ENCODE results near the gene ITPRID1. TPM values are rescaled to one million over a fixed set of nuclear protein-coding genes. Genes with fewer than 3 reads are reported as not detected.

ITPRID1 gene
- total and polyA plus RNA-seq, 3 experiments from 2014 or later = not detected

- peaks cover 0 to 9% (median 3%) of the 10 kb centered on the region in 5 donors for H3K9me3 Mint-ChIP-seq
Observed at GRCh38 chr7:31669461-31669860, 155.6 kb downstream of the ITPRID1 start.

GRCh38 chr7:31679574-31680305, 165.8 kb downstream of the ITPRID1 start:
- DNase-seq = no peak
- peaks cover 0 to 12% (median 2%) of the 10 kb centered on the region in 5 donors for H3K9me3 Mint-ChIP-seq
- no peak overlapping the region for H3K27ac Mint-ChIP-seq
- ChIA-PET CTCF (no interaction called here), POLR2A (no interaction called here)
- no peak overlapping the region for H3K27ac ChIP-seq (ENCODE audit: low read depth, low read length)
- no peaks in the 10 kb centered on the region for H3K4me1 Mint-ChIP-seq
- H3K4me3 ChIP-seq (ENCODE audit: low read length) = no peak overlapping the region
- H3K36me3 ChIP-seq (ENCODE audit: insufficient read depth, low read length) = no peaks in the 10 kb centered on the region
- no peak overlapping the region for H3K4me3 Mint-ChIP-seq
- no peaks in the 10 kb centered on the region for H3K27me3 Mint-ChIP-seq
- H3K27me3 ChIP-seq (ENCODE audit: insufficient read depth, low read length, poor library complexity, severe bottlenecking) = no peaks in the 10 kb centered on the region
- no peaks in the 10 kb centered on the region for H3K36me3 Mint-ChIP-seq
- H3K9me3 ChIP-seq (ENCODE audit: low read length) = no peaks in the 10 kb centered on the region
- H3K4me1 ChIP-seq (ENCODE audit: insufficient read depth, low read length) = no peaks in the 10 kb centered on the region

More at GRCh38 chr7:31669461-31669860, 155.6 kb downstream of the ITPRID1 start:
- Mint-ChIP-seq H3K27ac (no peak overlapping the region), H3K4me3 (no peak overlapping the region), H3K27me3 (no peaks in the 10 kb centered on the region), H3K36me3 (no peaks in the 10 kb centered on the region), H3K4me1 (no peaks in the 10 kb centered on the region)
- DNase-seq = no peak
- Histone ChIP-seq H3K27ac (ENCODE audit: low read depth, low read length) (no peak overlapping the region), H3K9me3 (ENCODE audit: low read length) (no peaks in the 10 kb centered on the region), H3K27me3 (ENCODE audit: insufficient read depth, low read length, poor library complexity, severe bottlenecking) (no peaks in the 10 kb centered on the region), H3K36me3 (ENCODE audit: insufficient read depth, low read length) (no peaks in the 10 kb centered on the region), H3K4me3 (ENCODE audit: low read length) (no peak overlapping the region), H3K4me1 (ENCODE audit: insufficient read depth, low read length) (no peaks in the 10 kb centered on the region)
- POLR2A ChIA-PET = no interaction called here
- CTCF ChIA-PET = no interaction called here

- no peaks in the 10 kb centered on the region for H3K36me3 ChIP-seq (ENCODE audit: insufficient read depth, low read length)
Observed at GRCh38 chr7:31683445-31684225, 169.7 kb downstream of the ITPRID1 start.

GRCh38 chr7:31687024-31687748, 173.3 kb downstream of the ITPRID1 start, which contains the start of gene PPP1R17:
TSS of gene PPP1R17 (plus strand) at chr7:31687215. CDS start at chr7:31692442, 5,227 bp downstream.
- no peaks in the 10 kb centered on the region for H3K27me3 Mint-ChIP-seq
- CTCF ChIA-PET = no interaction called here

More at GRCh38 chr7:31683445-31684225, 169.7 kb downstream of the ITPRID1 start:
- Mint-ChIP-seq H3K27me3 (no peaks in the 10 kb centered on the region), H3K4me1 (no peaks in the 10 kb centered on the region), H3K9me3 (peaks cover 2 to 17% (median 5%) of the 10 kb centered on the region in 5 donors), H3K4me3 (no peak overlapping the region), H3K27ac (no peak overlapping the region), H3K36me3 (no peaks in the 10 kb centered on the region)
- ChIA-PET POLR2A (no interaction called here), CTCF (no interaction called here)
- Histone ChIP-seq H3K27ac (ENCODE audit: low read depth, low read length) (no peak overlapping the region), H3K27me3 (ENCODE audit: insufficient read depth, low read length, poor library complexity, severe bottlenecking) (no peaks in the 10 kb centered on the region), H3K9me3 (ENCODE audit: low read length) (no peaks in the 10 kb centered on the region), H3K4me3 (ENCODE audit: low read length) (no peak overlapping the region), H3K4me1 (ENCODE audit: insufficient read depth, low read length) (no peaks in the 10 kb centered on the region)
- no peak for DNase-seq

GRCh38 chr7:31688372-31688771, 174.5 kb downstream of the ITPRID1 start:
- ChIA-PET POLR2A (no interaction called here), CTCF (no interaction called here)
- no peak overlapping the region for H3K27ac ChIP-seq (ENCODE audit: low read depth, low read length)
- H3K4me3 Mint-ChIP-seq = no peak overlapping the region
- no peaks in the 10 kb centered on the region for H3K4me1 ChIP-seq (ENCODE audit: insufficient read depth, low read length)
- H3K4me3 ChIP-seq (ENCODE audit: low read length) = no peak overlapping the region
- no peaks in the 10 kb centered on the region for H3K4me1 Mint-ChIP-seq
- peaks cover 0 to 5% (median 4%) of the 10 kb centered on the region in 5 donors for H3K9me3 Mint-ChIP-seq
- no peaks in the 10 kb centered on the region for H3K9me3 ChIP-seq (ENCODE audit: low read length)
- no peaks in the 10 kb centered on the region for H3K36me3 ChIP-seq (ENCODE audit: insufficient read depth, low read length)
- no peak overlapping the region for H3K27ac Mint-ChIP-seq
- no peaks in the 10 kb centered on the region for H3K36me3 Mint-ChIP-seq
- DNase-seq = no peak
- H3K27me3 ChIP-seq (ENCODE audit: insufficient read depth, low read length, poor library complexity, severe bottlenecking) = no peaks in the 10 kb centered on the region
- H3K27me3 Mint-ChIP-seq = no peaks in the 10 kb centered on the region

More at GRCh38 chr7:31687024-31687748, 173.3 kb downstream of the ITPRID1 start, which contains the start of gene PPP1R17:
- Histone ChIP-seq H3K27me3 (ENCODE audit: insufficient read depth, low read length, poor library complexity, severe bottlenecking) (no peaks in the 10 kb centered on the region), H3K4me1 (ENCODE audit: insufficient read depth, low read length) (no peaks in the 10 kb centered on the region), H3K27ac (ENCODE audit: low read depth, low read length) (no peak within 1 kb of the TSS), H3K9me3 (ENCODE audit: low read length) (no peaks in the 10 kb centered on the region), H3K36me3 (ENCODE audit: insufficient read depth, low read length) (no peaks in the 10 kb centered on the region), H3K4me3 (ENCODE audit: low read length) (no peak within 1 kb of the TSS)
- DNase-seq = no peak
- H3K4me3 Mint-ChIP-seq = no peak within 1 kb of the TSS
- POLR2A ChIA-PET = no interaction called here
- H3K9me3 Mint-ChIP-seq = peaks cover 0 to 10% (median 4%) of the 10 kb centered on the region in 5 donors
- no peaks in the 10 kb centered on the region for H3K36me3 Mint-ChIP-seq
- no peak within 1 kb of the TSS for H3K27ac Mint-ChIP-seq
- no peaks in the 10 kb centered on the region for H3K4me1 Mint-ChIP-seq

GRCh38 chr7:31688996-31689395, 175.1 kb downstream of the ITPRID1 start:
- Histone ChIP-seq H3K27me3 (ENCODE audit: insufficient read depth, low read length, poor library complexity, severe bottlenecking) (no peaks in the 10 kb centered on the region), H3K9me3 (ENCODE audit: low read length) (no peaks in the 10 kb centered on the region), H3K36me3 (ENCODE audit: insufficient read depth, low read length) (no peaks in the 10 kb centered on the region), H3K4me1 (ENCODE audit: insufficient read depth, low read length) (no peaks in the 10 kb centered on the region), H3K4me3 (ENCODE audit: low read length) (no peak overlapping the region), H3K27ac (ENCODE audit: low read depth, low read length) (no peak overlapping the region)
- CTCF ChIA-PET = no interaction called here
- Mint-ChIP-seq H3K27me3 (no peaks in the 10 kb centered on the region), H3K4me1 (no peaks in the 10 kb centered on the region), H3K9me3 (peaks cover 0 to 5% (median 4%) of the 10 kb centered on the region in 5 donors), H3K27ac (no peak overlapping the region), H3K36me3 (no peaks in the 10 kb centered on the region), H3K4me3 (no peak overlapping the region)
- DNase-seq = no peak
- POLR2A ChIA-PET = no interaction called here

- Histone ChIP-seq H3K36me3 (ENCODE audit: insufficient read depth, low read length) (no peaks in the 10 kb centered on the region), H3K9me3 (ENCODE audit: low read length) (no peaks in the 10 kb centered on the region), H3K27ac (ENCODE audit: low read depth, low read length) (no peak overlapping the region), H3K4me1 (ENCODE audit: insufficient read depth, low read length) (no peaks in the 10 kb centered on the region), H3K27me3 (ENCODE audit: insufficient read depth, low read length, poor library complexity, severe bottlenecking) (no peaks in the 10 kb centered on the region), H3K4me3 (ENCODE audit: low read length) (no peak overlapping the region)
- Mint-ChIP-seq H3K27ac (no peak overlapping the region), H3K9me3 (peaks cover 0 to 10% (median 3%) of the 10 kb centered on the region in 5 donors), H3K36me3 (no peaks in the 10 kb centered on the region), H3K27me3 (no peaks in the 10 kb centered on the region), H3K4me1 (no peaks in the 10 kb centered on the region), H3K4me3 (no peak overlapping the region)
- CTCF ChIA-PET = no interaction called here
- POLR2A ChIA-PET = no interaction called here
- DNase-seq = no peak
Observed at GRCh38 chr7:31690935-31691334, 177.0 kb downstream of the ITPRID1 start.

- Histone ChIP-seq H3K4me3 (ENCODE audit: low read length) (no peak overlapping the region), H3K9me3 (ENCODE audit: low read length) (no peaks in the 10 kb centered on the region), H3K4me1 (ENCODE audit: insufficient read depth, low read length) (no peaks in the 10 kb centered on the region), H3K27me3 (ENCODE audit: insufficient read depth, low read length, poor library complexity, severe bottlenecking) (no peaks in the 10 kb centered on the region), H3K36me3 (ENCODE audit: insufficient read depth, low read length) (no peaks in the 10 kb centered on the region), H3K27ac (ENCODE audit: low read depth, low read length) (no peak overlapping the region)
- Mint-ChIP-seq H3K4me1 (no peaks in the 10 kb centered on the region), H3K9me3 (peaks cover 0 to 8% (median 3%) of the 10 kb centered on the region in 5 donors), H3K36me3 (no peaks in the 10 kb centered on the region), H3K27ac (no peak overlapping the region), H3K27me3 (no peaks in the 10 kb centered on the region), H3K4me3 (no peak overlapping the region)
- ChIA-PET POLR2A (no interaction called here), CTCF (no interaction called here)
- DNase-seq = no peak
Observed at GRCh38 chr7:31692451-31692850, 178.6 kb downstream of the ITPRID1 start.

Data from CD8-positive, alpha-beta memory T cell (primary cell).